Ishikawa (cell line): Measurements from ENCODE around the gene PFKP.

ENCODE experiments used
- CEBPB ChIP-seq: IDR thresholded peaks from 2 replicates; pipeline ENCODE4 v1.6.1; 2012
- CREB1 ChIP-seq: IDR thresholded peaks from 2 replicates; pipeline ENCODE4 v1.6.1; 2012; ENCODE audit warnings: low read depth
- EGR1 ChIP-seq: IDR thresholded peaks from 2 replicates; pipeline ENCODE4 v1.6.1; 2012
- EP300 ChIP-seq: IDR thresholded peaks from 2 replicates; pipeline ENCODE4 v1.6.1; 2012; ENCODE audit warnings: borderline replicate concordance
- FOXM1 ChIP-seq: IDR thresholded peaks from 2 replicates; pipeline ENCODE4 v1.6.1; 2012; ENCODE audit warnings: low read depth, borderline replicate concordance
- NFIC ChIP-seq: IDR thresholded peaks from 2 replicates; pipeline ENCODE4 v1.6.1; 2012
- RAD21 ChIP-seq: IDR thresholded peaks from 2 replicates; pipeline ENCODE4 v1.6.1; 2012; ENCODE audit warnings: low read depth
- TAF1 ChIP-seq: IDR thresholded peaks from 2 replicates; pipeline ENCODE4 v1.6.1; 2012; ENCODE audit warnings: low read depth, mild to moderate bottlenecking
- TCF12 ChIP-seq: IDR thresholded peaks from 2 replicates; pipeline ENCODE4 v1.6.1; 2012; ENCODE audit warnings: low read depth
- TEAD4 ChIP-seq: IDR thresholded peaks from 2 replicates; pipeline ENCODE4 v1.6.1; 2012
- YY1 ChIP-seq: IDR thresholded peaks from 2 replicates; pipeline ENCODE4 v1.6.1; 2012; ENCODE audit warnings: low read depth
- ZBTB7A ChIP-seq: IDR thresholded peaks from 2 replicates; pipeline ENCODE4 v1.6.1; 2012; ENCODE audit warnings: low read depth
- TF ChIP-seq, protein P1 (sequence below): IDR thresholded peaks from 2 replicates; pipeline ENCODE4 v1.6.1; 2012
- TF ChIP-seq, protein P2 (sequence below): IDR thresholded peaks from 2 replicates; pipeline ENCODE4 v1.6.1; 2012
- TF ChIP-seq, protein P3 (sequence below): IDR thresholded peaks from 2 replicates; pipeline ENCODE4 v1.6.1; 2012; ENCODE audit warnings: low read depth, mild to moderate bottlenecking

Gene PFKP

DNA sequence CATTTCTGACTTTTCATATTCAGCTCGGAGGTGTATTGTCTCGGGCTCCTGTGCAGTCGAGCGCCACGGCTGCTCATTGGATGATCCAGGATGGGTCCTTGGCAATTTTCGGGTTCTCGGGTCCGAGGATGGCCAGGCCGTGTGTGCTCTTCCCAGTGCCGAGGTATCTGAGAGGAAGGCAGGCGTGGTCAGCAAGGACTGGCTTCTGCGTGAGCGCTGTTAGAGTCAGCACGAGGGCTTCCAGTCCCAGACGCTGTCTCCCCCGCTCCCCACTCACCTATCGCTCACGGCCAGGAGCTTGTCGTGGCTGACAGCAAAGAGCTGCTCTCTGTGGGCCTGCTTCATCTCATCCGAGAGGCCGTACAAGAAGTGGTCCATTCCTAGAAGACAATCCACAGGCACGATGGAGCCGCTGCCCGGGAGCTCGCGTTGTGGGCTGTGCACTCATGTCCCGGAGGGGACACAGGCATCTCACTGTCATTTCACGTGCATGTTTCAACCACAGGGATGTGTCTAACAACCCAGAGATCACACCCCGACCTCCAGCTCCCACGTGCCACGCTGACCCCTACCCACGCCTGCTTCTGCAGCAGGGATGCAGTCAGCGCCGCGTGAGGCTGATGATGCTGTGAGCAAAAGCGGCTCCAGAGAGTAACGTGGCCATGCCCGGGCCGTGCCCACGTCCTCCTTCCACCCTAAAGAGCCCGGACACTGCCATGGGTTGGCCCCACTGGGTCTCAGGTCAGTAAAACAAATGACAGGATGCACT, 70.8 kb downstream of the PFKP start:
- TF ChIP-seq TEAD4 (no peak), TCF12 (no peak), YY1 (no peak)
- TF ChIP-seq, protein P1, sequence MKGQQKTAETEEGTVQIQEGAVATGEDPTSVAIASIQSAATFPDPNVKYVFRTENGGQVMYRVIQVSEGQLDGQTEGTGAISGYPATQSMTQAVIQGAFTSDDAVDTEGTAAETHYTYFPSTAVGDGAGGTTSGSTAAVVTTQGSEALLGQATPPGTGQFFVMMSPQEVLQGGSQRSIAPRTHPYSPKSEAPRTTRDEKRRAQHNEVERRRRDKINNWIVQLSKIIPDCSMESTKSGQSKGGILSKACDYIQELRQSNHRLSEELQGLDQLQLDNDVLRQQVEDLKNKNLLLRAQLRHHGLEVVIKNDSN: no peak

DNA sequence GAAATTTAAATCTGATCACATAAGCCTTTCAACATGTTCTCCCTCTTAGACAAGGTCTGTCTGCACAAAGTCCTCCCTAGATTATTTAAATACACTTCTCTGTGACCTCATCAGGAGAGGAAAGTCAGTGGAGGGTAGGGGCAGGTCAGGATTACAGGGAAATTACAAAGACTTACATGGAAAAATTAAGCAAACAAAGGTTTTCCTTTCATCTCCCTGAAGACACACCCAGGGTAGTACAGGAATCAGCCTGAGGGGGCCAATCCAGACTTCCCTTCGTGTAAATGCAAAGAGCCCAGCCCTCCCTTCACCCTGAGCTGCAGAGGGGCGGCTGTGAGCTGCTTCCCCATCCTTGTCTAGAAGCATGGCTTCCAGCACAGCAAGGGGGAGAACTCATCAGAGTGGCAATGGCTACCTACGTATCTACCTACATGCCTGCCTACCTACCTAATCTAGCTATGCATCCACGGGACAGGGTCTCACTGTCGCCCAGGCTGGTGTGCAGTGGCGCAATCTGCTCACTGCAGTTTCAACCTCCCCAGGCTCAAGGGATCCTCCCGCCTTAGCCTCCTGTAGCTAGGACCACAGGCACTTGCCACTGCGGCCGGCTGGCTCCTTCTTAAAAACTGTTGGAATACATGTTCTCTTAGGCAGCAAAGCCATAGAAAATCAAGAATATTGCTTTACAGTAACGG, 72.0 kb downstream of the PFKP start:
- no peak for TF ChIP-seq RAD21
- no peak for TF ChIP-seq NFIC
- TF ChIP-seq EGR1: no peak
- TF ChIP-seq YY1: no peak
- TF ChIP-seq, protein P2, sequence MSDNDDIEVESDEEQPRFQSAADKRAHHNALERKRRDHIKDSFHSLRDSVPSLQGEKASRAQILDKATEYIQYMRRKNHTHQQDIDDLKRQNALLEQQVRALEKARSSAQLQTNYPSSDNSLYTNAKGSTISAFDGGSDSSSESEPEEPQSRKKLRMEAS: no peak
- TF ChIP-seq, protein P1: no peak
- no peak for TF ChIP-seq ZBTB7A
- TF ChIP-seq, protein P3, sequence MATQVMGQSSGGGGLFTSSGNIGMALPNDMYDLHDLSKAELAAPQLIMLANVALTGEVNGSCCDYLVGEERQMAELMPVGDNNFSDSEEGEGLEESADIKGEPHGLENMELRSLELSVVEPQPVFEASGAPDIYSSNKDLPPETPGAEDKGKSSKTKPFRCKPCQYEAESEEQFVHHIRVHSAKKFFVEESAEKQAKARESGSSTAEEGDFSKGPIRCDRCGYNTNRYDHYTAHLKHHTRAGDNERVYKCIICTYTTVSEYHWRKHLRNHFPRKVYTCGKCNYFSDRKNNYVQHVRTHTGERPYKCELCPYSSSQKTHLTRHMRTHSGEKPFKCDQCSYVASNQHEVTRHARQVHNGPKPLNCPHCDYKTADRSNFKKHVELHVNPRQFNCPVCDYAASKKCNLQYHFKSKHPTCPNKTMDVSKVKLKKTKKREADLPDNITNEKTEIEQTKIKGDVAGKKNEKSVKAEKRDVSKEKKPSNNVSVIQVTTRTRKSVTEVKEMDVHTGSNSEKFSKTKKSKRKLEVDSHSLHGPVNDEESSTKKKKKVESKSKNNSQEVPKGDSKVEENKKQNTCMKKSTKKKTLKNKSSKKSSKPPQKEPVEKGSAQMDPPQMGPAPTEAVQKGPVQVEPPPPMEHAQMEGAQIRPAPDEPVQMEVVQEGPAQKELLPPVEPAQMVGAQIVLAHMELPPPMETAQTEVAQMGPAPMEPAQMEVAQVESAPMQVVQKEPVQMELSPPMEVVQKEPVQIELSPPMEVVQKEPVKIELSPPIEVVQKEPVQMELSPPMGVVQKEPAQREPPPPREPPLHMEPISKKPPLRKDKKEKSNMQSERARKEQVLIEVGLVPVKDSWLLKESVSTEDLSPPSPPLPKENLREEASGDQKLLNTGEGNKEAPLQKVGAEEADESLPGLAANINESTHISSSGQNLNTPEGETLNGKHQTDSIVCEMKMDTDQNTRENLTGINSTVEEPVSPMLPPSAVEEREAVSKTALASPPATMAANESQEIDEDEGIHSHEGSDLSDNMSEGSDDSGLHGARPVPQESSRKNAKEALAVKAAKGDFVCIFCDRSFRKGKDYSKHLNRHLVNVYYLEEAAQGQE: no peak
- no peak for TF ChIP-seq FOXM1
- no peak for TF ChIP-seq CREB1
- TF ChIP-seq TAF1: no peak
- TF ChIP-seq TEAD4: no peak

DNA sequence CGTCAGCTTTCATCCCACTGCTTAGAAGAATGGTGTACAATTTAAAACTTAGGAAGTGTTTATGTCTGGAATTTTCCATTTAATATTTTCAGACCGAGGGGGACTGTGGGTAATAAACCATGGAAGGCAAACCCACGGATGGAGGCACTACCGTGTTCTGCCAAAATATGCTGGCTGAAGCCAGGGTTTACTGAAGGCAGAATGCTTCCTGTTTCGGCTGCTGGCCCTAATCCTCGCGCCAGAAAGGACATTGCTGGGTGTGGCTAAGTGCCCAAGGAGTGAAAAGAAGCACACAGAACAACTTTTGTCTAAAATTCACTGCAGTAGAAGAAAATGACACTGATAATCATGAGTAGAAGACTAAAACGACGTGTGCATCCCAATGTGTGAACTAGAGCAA, 72.9 kb downstream of the PFKP start:
- no peak for TF ChIP-seq EGR1
- TF ChIP-seq, protein P3: no peak
- TF ChIP-seq, protein P2: no peak
- TF ChIP-seq TCF12: no peak

DNA sequence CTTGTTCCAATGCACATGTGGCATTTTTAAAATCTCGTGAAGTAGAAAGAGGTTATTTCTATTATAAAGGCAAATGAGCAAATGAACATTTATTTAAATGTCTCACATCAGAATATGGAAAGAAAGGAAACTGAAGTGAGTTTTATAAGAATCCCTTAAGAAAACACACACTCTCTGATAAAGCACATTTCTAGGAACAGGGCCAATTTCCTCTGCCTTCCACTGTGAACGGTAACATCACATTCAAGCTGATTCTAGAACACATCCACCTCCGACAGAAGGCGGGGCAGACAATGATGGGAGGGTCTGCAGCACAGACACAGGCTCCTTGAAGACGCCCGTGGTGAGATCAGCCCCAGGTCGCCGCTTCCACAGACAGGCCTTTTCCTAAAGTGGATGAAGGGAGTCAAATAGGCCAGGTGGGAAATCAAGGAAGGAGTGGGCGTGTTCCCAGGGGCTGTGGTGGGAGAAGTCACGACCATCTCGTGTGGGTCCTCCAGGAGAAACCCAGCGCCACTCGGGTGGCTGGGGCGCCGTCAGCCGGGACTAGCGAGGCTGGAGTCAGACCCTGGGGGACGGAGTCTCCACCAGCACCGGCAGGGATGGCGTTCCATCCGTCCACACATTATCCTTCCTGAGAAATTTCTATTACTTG, 74.1 kb downstream of the PFKP start:
- TF ChIP-seq, protein P1: no peak
- no peak for TF ChIP-seq CEBPB
- no peak for TF ChIP-seq NFIC
- no peak for TF ChIP-seq EGR1
- TF ChIP-seq CREB1: no peak
- TF ChIP-seq FOXM1: no peak
- TF ChIP-seq, protein P3: no peak
- TF ChIP-seq, protein P2: no peak
- TF ChIP-seq EP300: no peak
- TF ChIP-seq TEAD4: no peak
- no peak for TF ChIP-seq RAD21
- TF ChIP-seq TCF12: no peak
- no peak for TF ChIP-seq TAF1
- no peak for TF ChIP-seq ZBTB7A
- TF ChIP-seq YY1: no peak
